ENCODE data around the gene TMEM132C.

Gene TMEM132C

DNA sequence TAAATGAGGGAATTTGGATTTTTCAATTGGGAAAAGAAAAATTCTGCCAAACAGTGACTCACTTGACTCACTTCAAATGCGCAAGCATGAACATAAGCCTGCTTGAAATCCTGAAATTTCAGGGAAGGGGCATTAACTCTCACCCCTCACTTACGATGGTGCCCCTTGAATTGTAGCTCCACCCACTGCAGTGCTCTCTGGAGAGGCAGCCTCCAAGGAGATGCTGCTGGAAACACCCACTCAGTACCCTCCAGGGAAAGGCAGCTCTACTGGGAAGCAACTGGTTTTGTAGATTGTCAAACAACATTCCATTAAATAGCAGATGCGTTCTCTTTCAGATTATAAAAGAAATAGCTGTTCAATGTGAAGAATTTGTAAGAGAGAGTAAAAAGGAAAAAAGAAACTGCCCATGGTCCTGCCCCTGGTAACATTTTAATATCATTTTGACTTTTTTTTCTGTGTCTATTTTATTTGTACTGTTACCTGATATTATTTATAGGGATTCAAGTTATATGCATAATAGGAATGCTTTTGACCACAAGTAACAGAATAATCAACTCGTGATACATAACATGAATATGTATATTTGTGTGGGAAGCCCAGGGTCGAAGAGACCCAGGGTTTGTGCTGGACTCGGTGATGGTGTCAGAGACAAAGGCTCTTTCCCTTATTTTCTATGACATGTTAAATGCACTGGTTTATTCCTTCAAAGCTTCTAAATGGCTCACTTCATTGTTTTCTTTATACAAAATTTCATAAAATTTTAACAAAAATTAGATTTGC, 31.1 kb upstream of the TMEM132C start (continued):
- TF ChIP-seq, protein P1, sequence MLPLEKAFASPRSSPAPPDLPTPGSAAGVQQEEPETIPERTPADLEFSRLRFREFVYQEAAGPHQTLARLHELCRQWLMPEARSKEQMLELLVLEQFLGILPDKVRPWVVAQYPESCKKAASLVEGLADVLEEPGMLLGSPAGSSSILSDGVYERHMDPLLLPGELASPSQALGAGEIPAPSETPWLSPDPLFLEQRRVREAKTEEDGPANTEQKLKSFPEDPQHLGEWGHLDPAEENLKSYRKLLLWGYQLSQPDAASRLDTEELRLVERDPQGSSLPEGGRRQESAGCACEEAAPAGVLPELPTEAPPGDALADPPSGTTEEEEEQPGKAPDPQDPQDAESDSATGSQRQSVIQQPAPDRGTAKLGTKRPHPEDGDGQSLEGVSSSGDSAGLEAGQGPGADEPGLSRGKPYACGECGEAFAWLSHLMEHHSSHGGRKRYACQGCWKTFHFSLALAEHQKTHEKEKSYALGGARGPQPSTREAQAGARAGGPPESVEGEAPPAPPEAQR (tag by site-specific recombination; IDR thresholded peaks at IDR 0.05): no peak
- TF ChIP-seq, protein P2, sequence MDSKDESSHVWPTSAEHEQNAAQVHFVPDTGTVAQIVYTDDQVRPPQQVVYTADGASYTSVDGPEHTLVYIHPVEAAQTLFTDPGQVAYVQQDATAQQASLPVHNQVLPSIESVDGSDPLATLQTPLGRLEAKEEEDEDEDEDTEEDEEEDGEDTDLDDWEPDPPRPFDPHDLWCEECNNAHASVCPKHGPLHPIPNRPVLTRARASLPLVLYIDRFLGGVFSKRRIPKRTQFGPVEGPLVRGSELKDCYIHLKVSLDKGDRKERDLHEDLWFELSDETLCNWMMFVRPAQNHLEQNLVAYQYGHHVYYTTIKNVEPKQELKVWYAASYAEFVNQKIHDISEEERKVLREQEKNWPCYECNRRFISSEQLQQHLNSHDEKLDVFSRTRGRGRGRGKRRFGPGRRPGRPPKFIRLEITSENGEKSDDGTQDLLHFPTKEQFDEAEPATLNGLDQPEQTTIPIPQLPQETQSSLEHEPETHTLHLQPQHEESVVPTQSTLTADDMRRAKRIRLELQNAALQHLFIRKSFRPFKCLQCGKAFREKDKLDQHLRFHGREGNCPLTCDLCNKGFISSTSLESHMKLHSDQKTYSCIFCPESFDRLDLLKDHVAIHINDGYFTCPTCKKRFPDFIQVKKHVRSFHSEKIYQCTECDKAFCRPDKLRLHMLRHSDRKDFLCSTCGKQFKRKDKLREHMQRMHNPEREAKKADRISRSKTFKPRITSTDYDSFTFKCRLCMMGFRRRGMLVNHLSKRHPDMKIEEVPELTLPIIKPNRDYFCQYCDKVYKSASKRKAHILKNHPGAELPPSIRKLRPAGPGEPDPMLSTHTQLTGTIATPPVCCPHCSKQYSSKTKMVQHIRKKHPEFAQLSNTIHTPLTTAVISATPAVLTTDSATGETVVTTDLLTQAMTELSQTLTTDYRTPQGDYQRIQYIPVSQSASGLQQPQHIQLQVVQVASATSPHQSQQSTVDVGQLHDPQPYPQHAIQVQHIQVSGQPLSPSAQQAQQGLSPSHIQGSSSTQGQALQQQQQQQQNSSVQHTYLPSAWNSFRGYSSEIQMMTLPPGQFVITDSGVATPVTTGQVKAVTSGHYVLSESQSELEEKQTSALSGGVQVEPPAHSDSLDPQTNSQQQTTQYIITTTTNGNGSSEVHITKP (tag by site-specific recombination; IDR thresholded peaks at IDR 0.05): no peak
- no peak for TF ChIP-seq FEZF1 (tag by site-specific recombination; IDR thresholded peaks at IDR 0.05)
- no peak for TF ChIP-seq ZNF121 (tag by site-specific recombination; IDR thresholded peaks at IDR 0.05)
- TF ChIP-seq, protein P3, sequence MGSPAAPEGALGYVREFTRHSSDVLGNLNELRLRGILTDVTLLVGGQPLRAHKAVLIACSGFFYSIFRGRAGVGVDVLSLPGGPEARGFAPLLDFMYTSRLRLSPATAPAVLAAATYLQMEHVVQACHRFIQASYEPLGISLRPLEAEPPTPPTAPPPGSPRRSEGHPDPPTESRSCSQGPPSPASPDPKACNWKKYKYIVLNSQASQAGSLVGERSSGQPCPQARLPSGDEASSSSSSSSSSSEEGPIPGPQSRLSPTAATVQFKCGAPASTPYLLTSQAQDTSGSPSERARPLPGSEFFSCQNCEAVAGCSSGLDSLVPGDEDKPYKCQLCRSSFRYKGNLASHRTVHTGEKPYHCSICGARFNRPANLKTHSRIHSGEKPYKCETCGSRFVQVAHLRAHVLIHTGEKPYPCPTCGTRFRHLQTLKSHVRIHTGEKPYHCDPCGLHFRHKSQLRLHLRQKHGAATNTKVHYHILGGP (tag by site-specific recombination; IDR thresholded peaks at IDR 0.05): no peak

DNA sequence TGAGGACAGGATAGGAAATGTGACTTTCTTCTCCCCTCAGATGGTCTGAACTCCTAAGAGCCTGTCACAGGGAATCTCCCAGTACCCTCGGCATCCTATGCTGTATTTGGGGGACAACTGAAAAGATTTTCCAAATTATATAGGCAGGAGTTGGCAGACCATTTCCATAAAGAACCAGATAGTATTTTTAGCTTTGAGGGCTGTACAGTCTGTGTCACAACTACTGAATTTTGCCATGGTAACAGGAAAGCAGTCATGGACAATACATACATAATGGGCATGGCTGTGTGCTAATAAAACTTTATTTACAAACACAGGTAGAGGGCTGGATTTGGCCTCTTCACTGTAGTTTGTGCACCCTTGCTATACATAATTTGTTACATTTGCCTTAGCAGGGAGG, 30.4 kb upstream of the TMEM132C start:
- POLR2A ChIA-PET: no interaction called here

DNA sequence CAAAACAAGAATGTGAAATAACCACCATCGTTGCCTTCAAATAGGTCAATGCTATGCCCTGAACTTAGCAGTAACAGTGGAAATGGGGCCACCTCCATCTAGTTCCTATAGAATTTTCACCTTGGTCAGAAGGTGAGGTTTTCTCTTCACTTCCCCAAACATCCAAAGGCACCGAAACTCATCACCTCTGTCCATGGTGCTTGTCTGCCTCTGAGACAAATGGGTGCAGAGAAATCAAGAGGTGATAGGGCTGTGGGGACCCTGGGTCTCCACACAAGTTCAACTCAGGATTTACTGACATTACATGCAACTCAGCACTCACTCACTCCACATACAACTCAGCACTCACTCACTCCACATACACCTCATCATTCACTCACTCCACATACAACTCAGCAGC, 26.2 kb upstream of the TMEM132C start:
- H3K9me3 ChIP-seq (ENCODE audit: control insufficient read depth, insufficient read depth, low read depth, low read length): no peaks in the 10 kb centered on the region
- ChIA-PET CTCF (no interaction called here), POLR2A (no interaction called here)
- no peak for TF ChIP-seq ZIC2 (tag by site-specific recombination; IDR thresholded peaks at IDR 0.05)
- TF ChIP-seq ZNF621 (tag by site-specific recombination; IDR thresholded peaks at IDR 0.05): no peak
- TF ChIP-seq, protein P4, sequence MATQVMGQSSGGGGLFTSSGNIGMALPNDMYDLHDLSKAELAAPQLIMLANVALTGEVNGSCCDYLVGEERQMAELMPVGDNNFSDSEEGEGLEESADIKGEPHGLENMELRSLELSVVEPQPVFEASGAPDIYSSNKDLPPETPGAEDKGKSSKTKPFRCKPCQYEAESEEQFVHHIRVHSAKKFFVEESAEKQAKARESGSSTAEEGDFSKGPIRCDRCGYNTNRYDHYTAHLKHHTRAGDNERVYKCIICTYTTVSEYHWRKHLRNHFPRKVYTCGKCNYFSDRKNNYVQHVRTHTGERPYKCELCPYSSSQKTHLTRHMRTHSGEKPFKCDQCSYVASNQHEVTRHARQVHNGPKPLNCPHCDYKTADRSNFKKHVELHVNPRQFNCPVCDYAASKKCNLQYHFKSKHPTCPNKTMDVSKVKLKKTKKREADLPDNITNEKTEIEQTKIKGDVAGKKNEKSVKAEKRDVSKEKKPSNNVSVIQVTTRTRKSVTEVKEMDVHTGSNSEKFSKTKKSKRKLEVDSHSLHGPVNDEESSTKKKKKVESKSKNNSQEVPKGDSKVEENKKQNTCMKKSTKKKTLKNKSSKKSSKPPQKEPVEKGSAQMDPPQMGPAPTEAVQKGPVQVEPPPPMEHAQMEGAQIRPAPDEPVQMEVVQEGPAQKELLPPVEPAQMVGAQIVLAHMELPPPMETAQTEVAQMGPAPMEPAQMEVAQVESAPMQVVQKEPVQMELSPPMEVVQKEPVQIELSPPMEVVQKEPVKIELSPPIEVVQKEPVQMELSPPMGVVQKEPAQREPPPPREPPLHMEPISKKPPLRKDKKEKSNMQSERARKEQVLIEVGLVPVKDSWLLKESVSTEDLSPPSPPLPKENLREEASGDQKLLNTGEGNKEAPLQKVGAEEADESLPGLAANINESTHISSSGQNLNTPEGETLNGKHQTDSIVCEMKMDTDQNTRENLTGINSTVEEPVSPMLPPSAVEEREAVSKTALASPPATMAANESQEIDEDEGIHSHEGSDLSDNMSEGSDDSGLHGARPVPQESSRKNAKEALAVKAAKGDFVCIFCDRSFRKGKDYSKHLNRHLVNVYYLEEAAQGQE (tag by site-specific recombination; IDR thresholded peaks at IDR 0.05): peak; percentile 78
- TF ChIP-seq ZNF664 (tag by site-specific recombination; IDR thresholded peaks at IDR 0.05): no peak
- no peak for TF ChIP-seq ZNF138 (tag by site-specific recombination; IDR thresholded peaks at IDR 0.05; ENCODE audit: borderline replicate concordance)
- H3K4me1 ChIP-seq (ENCODE audit: control insufficient read depth, insufficient read depth, low read length): no peaks in the 10 kb centered on the region
- no peak overlapping the region for H3K4me3 ChIP-seq (ENCODE audit: low read depth, low read length)
- no peak overlapping the region for H3K27ac ChIP-seq (ENCODE audit: extremely low read depth, low read depth, low read length)
- no peaks in the 10 kb centered on the region for H3K36me3 ChIP-seq (ENCODE audit: control insufficient read depth in 2 of 2, insufficient read depth in 1 of 2, low read length in 2 of 2)

More for the DNA sequence above, 30.4 kb upstream of the TMEM132C start:
- no peaks in the 10 kb centered on the region for H3K4me1 ChIP-seq (ENCODE audit: control insufficient read depth, insufficient read depth, low read length)
- H3K27ac ChIP-seq (ENCODE audit: extremely low read depth, low read depth, low read length): no peak overlapping the region
- H3K4me3 ChIP-seq (ENCODE audit: low read depth, low read length): no peak overlapping the region
- CTCF ChIA-PET: no interaction called here
- H3K36me3 ChIP-seq (ENCODE audit: control insufficient read depth in 2 of 2, insufficient read depth in 1 of 2, low read length in 2 of 2): no peaks in the 10 kb centered on the region
- H3K9me3 ChIP-seq (ENCODE audit: control insufficient read depth, insufficient read depth, low read depth, low read length): no peaks in the 10 kb centered on the region
- no peak for TF ChIP-seq ZBTB17 (tag by site-specific recombination; IDR thresholded peaks at IDR 0.05)
- no peak for TF ChIP-seq GLI2 (tag by site-specific recombination; IDR thresholded peaks at IDR 0.05; ENCODE audit: borderline replicate concordance, low read depth)
- no peak for TF ChIP-seq TCF7L2 (IDR thresholded peaks at IDR 0.05; ENCODE audit: borderline replicate concordance, low read depth, low read length)
- TF ChIP-seq ZNF211 (tag by site-specific recombination; IDR thresholded peaks at IDR 0.05; ENCODE audit: low read depth): no peak
- TF ChIP-seq ZNF629 (tag by site-specific recombination; IDR thresholded peaks at IDR 0.05): no peak
- no peak for TF ChIP-seq ZNF830 (tag by site-specific recombination; IDR thresholded peaks at IDR 0.05; ENCODE audit: low read depth)
- TF ChIP-seq ZNF121 (tag by site-specific recombination; IDR thresholded peaks at IDR 0.05): no peak

All from HEK293 (cell line).